H1 (cell line): ENCODE results near the gene CIT. TPM values are rescaled to one million over a fixed set of nuclear protein-coding genes. Genes with fewer than 3 reads are reported as not detected.
"Not testable (repeated sequence)": the region's sequence is repeated elsewhere in the genome, so short reads cannot be mapped to it uniquely, and the experiment has no call there.

Experiments used
- CTCF ChIA-PET: fragments of 300-600 bp; sonication (Branson Sonifier 250); formaldehyde crosslinking; loops from one replicate; lab custom pipeline; 2021; ENCODE audit not compliant: partially characterized antibody; lab: Charles Lee
- POLR2A ChIA-PET: fragments of 300-600 bp; sonication (Branson Sonifier 250); formaldehyde crosslinking; loops from one replicate; lab custom pipeline; 2021; ENCODE audit warnings: inconsistent platforms; ENCODE audit not compliant: partially characterized antibody; lab: Charles Lee
- DNase-seq, 2 experiments: peaks; one replicate each; pipeline versions ENCODE4 v3.0.0 to v3.0.0-alpha.2; 2010 to 2022; ENCODE audit warnings: low spot score in 2 of 2, low read depth in 1 of 2, mixed read lengths in 1 of 2
- FAIRE-seq: peaks from 2 replicates; lab custom pipeline; 2011; peaks lifted over from hg19 to GRCh38; lab: Jason Lieb, UNC
- H2AFZ ChIP-seq: 2 replicates; pipeline ENCODE4 v1.8.1; 2012; ENCODE audit warnings: low read length, inconsistent platforms
- H2AK5ac ChIP-seq: 2 replicates; pipeline ENCODE4 v1.6.1; 2013; ENCODE audit warnings: low read depth, low read length
- H2BK120ac ChIP-seq: replicated peaks from 2 replicates; pipeline ENCODE3; 2013; ENCODE audit warnings: low read depth, low read length, inconsistent platforms
- H2BK12ac ChIP-seq: 2 replicates; pipeline ENCODE4 v1.6.1; 2013; ENCODE audit warnings: low read depth, low read length
- H2BK15ac ChIP-seq: 2 replicates; pipeline ENCODE4 v1.6.1; 2013; ENCODE audit warnings: low read length
- H2BK20ac ChIP-seq: 2 replicates; pipeline ENCODE4 v1.6.1; 2013; ENCODE audit warnings: low read length
- H2BK5ac ChIP-seq: 2 replicates; pipeline ENCODE4 v1.6.1; 2013; ENCODE audit warnings: low read depth, low read length
- H3K14ac ChIP-seq: 2 replicates; pipeline ENCODE4 v1.6.1; 2013; ENCODE audit warnings: inconsistent platforms; ENCODE audit not compliant: insufficient read length
- H3K18ac ChIP-seq: 2 replicates; pipeline ENCODE4 v1.6.1; 2013; ENCODE audit warnings: low read length; ENCODE audit errors: extremely low read depth
- H3K23ac ChIP-seq: 2 replicates; pipeline ENCODE4 v1.6.1; 2013; ENCODE audit warnings: inconsistent platforms; ENCODE audit not compliant: insufficient read length
- H3K23me2 ChIP-seq: 2 replicates; pipeline ENCODE4 v1.6.1; 2013; ENCODE audit warnings: low read depth, low read length
- H3K27ac ChIP-seq: 2 replicates; pipeline ENCODE4 v1.6.1; 2011; ENCODE audit warnings: low read depth, low read length, inconsistent platforms
- H3K27me3 ChIP-seq, 4 experiments: replicated peaks in 1 of 4; 1 replicate in 1 of 4; 2 replicates in 3 of 4; pipeline versions ENCODE4 v1.6.1 to v1.8.1; 2011 to 2013; ENCODE audit warnings: low read length in 3 of 4, mild to moderate bottlenecking in 3 of 4, inconsistent platforms in 2 of 4, mixed read lengths in 2 of 4, moderate library complexity in 1 of 4; ENCODE audit not compliant: control insufficient read depth in 3 of 4, insufficient read depth in 3 of 4; ENCODE audit errors: extremely low read depth in 1 of 4
- H3K36me3 ChIP-seq, 4 experiments: 2 replicates each; pipeline versions ENCODE4 v1.6.1 to v1.8.1; 2011 to 2013; ENCODE audit warnings: mild to moderate bottlenecking in 4 of 4, low read length in 3 of 4, moderate library complexity in 2 of 4, control low read depth in 1 of 4, inconsistent platforms in 1 of 4; ENCODE audit not compliant: insufficient read depth in 4 of 4, control insufficient read depth in 2 of 4
- H3K4ac ChIP-seq: replicated peaks from 2 replicates; pipeline ENCODE3; 2013; ENCODE audit warnings: low read length, low read depth, mixed read lengths, inconsistent platforms; ENCODE audit not compliant: insufficient read length
- H3K4me1 ChIP-seq, 4 experiments: replicated peaks in 1 of 4; 1 replicate in 1 of 4; 2 replicates in 3 of 4; pipeline versions ENCODE4 v1.6.1 to v1.8.1; 2011 to 2013; ENCODE audit warnings: low read length in 3 of 4, inconsistent platforms in 2 of 4, mixed read lengths in 1 of 4; ENCODE audit not compliant: insufficient read depth in 4 of 4, control insufficient read depth in 3 of 4
- H3K4me2 ChIP-seq, 2 experiments: 2 replicates each; pipeline versions ENCODE4 v1.6.1 to v1.8.1; 2011 to 2013; ENCODE audit warnings: low read depth in 2 of 2, low read length in 2 of 2, control low read depth in 1 of 2, inconsistent platforms in 1 of 2, mild to moderate bottlenecking in 1 of 2; ENCODE audit not compliant: insufficient read depth in 1 of 2
- H3K4me3 ChIP-seq, 4 experiments: fragments of 200-600, 300-600 bp in 1 of 4; sonication (generic), shearing (Covaris generic), sonication (Bioruptor Twin) in 1 of 4; 2 replicates each; pipeline versions ENCODE4 v1.5.1 to v1.8.1; 2011 to 2016; ENCODE audit warnings: low read length in 4 of 4, low read depth in 3 of 4, control low read depth in 2 of 4, inconsistent platforms in 2 of 4, mild to moderate bottlenecking in 2 of 4, mixed read lengths in 1 of 4, moderate library complexity in 1 of 4; ENCODE audit not compliant: insufficient read depth in 2 of 4; ENCODE audit errors: extremely low read depth in 1 of 4
- H3K56ac ChIP-seq: replicated peaks from 2 replicates; pipeline ENCODE3; 2013; ENCODE audit warnings: low read depth, mild to moderate bottlenecking, mixed read lengths, low read length, inconsistent platforms; ENCODE audit not compliant: insufficient read length
- H3K79me1 ChIP-seq: 2 replicates; pipeline ENCODE4 v1.6.1; 2013; ENCODE audit warnings: low read depth, low read length, control low read depth
- H3K79me2 ChIP-seq, 2 experiments: 2 replicates each; pipeline versions ENCODE4 v1.6.1 to v1.8.1; 2012 to 2013; ENCODE audit warnings: low read length in 2 of 2, mild to moderate bottlenecking in 2 of 2, inconsistent platforms in 1 of 2; ENCODE audit not compliant: insufficient read depth in 2 of 2, control insufficient read depth in 1 of 2
- H3K9ac ChIP-seq, 4 experiments: replicated peaks in 1 of 4; 1 replicate in 1 of 4; 2 replicates in 3 of 4; pipeline versions ENCODE4 v1.6.1 to v1.8.1; 2011 to 2013; ENCODE audit warnings: low read depth in 3 of 4, low read length in 3 of 4, control low read depth in 2 of 4, mild to moderate bottlenecking in 2 of 4, moderate library complexity in 2 of 4, inconsistent platforms in 1 of 4; ENCODE audit errors: extremely low read depth in 1 of 4
- H3K9me3 ChIP-seq, 2 experiments: 2 replicates each; pipeline versions ENCODE4 v1.6.1 to v1.8.1; 2012 to 2013; ENCODE audit warnings: mild to moderate bottlenecking in 2 of 2, moderate library complexity in 2 of 2, control low read depth in 1 of 2, inconsistent platforms in 1 of 2, low read depth in 1 of 2, low read length in 1 of 2, mixed read lengths in 1 of 2; ENCODE audit not compliant: insufficient read depth in 2 of 2
- H4K20me1 ChIP-seq, 2 experiments: replicated peaks in 1 of 2; 2 replicates each; pipeline versions ENCODE3 to v1.8.1; 2011 to 2013; ENCODE audit warnings: inconsistent platforms in 2 of 2, low read length in 2 of 2, mild to moderate bottlenecking in 1 of 2; ENCODE audit not compliant: insufficient read depth in 2 of 2, control insufficient read depth in 1 of 2
- H4K5ac ChIP-seq: 2 replicates; pipeline ENCODE4 v1.6.1; 2013; ENCODE audit warnings: low read length, low read depth, mixed read lengths, inconsistent platforms; ENCODE audit not compliant: insufficient read length
- H4K8ac ChIP-seq: 2 replicates; pipeline ENCODE4 v1.8.0; 2013; ENCODE audit warnings: mild to moderate bottlenecking, moderate library complexity, low read length, inconsistent platforms; ENCODE audit not compliant: insufficient read depth; ENCODE audit errors: extremely low read depth
- H4K91ac ChIP-seq: replicated peaks from 2 replicates; pipeline ENCODE3; 2013; ENCODE audit warnings: low read length, mixed read lengths, inconsistent platforms; ENCODE audit not compliant: insufficient read length
- WGBS, 2 experiments: shearing (Covaris generic) in 1 of 2; methylation state at CpG; one replicate each; pipeline versions ENCODE4 v1.1.6 to v1.1.7; 2013 to 2015; ENCODE audit warnings: low lambda C conversion rate in 2 of 2, mixed read lengths in 2 of 2, inconsistent platforms in 1 of 2, low coverage in 1 of 2, missing lambda C conversion rate in 1 of 2; ENCODE audit not compliant: insufficient replicate concordance in 2 of 2, insufficient coverage in 1 of 2, insufficient read length in 1 of 2; ENCODE audit errors: extremely low coverage in 1 of 2, missing lambda C conversion rate in 1 of 2; 5-methylcytosine and 5-hydroxymethylcytosine counted together
- polyA plus RNA-seq, 7 experiments: library from polyadenylated mRNA; depleted of rRNA in 3 of 7; stranded (reverse) in 5 of 7; unstranded in 2 of 7; fragments of >200 nt in 5 of 7; fragments of 200-250 nt in 2 of 7; gene quantifications; 1 replicate in 5 of 7; 2 replicates in 1 of 7; 4 replicates in 1 of 7; pipeline versions ENCODE4 v1.2.1 to v1.2.3, GENCODE V29; 2011 to 2013; ENCODE audit warnings: missing spikeins in 2 of 7, mixed read lengths in 2 of 7
- total RNA-seq: library from RNA; stranded (reverse); fragmentation: NEBNext Ultra II Directional; extraction: Animal tissue kit (Norgen Biotek cat#: 25700); gene quantifications from 2 replicates; pipeline ENCODE4 v1.2.1, GENCODE V29; 2021

Gene CIT
- total and polyA plus RNA-seq, 2 of the 8 experiments (the other 6 are each of a cell fraction or from before 2014, with no cell fraction given) = 17.1 to 60.9 TPM

DNA sequence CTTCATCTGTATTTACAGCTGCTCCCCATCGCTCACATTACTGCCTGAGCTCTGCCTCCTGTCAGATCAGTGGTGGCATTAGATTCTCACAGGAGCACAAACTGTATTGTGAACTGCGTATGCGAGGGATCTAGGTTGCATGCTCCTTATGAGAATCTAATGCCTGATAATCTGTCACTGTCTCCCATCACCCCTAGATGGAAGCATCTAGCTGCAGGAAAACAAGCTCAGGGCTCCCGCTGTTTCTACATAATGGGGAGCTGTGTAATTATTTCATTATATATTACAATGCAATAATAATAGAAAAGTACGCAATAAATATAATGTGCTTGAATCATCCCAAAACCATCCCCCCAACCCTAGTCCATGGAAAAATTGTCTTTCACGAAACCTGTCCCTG lies 219.0 kb downstream of the CIT start:
- WGBS, 2 experiments = 92% methylated on average over 6 of the region's 6 CpGs; no CpG with 5 or more reads in 1 of the 2 experiments

DNA sequence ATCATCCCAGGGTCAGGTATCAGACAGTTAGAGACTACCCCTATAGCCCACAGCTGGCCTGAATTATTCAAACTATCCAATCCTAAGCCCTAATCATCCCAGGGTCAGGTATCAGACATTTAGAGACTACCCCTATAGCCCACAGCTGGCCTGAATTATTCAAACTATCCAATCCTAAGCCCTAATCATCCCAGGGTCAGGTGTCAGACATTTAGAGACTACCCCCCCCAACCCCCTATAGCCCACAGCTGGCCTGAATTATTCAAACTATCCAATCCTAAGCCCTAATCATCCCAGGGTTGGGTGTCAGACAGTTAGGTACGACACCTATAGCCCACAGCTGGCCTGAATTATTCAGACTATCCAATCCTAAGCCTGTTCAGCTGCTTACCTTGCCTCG lies 220.1 kb downstream of the CIT start:
- not testable (repeated sequence) for H3K4ac ChIP-seq, H3K79me2 ChIP-seq, H3K18ac ChIP-seq, H3K4me2 ChIP-seq, H3K9ac ChIP-seq, H3K36me3 ChIP-seq, H3K79me1 ChIP-seq, H2BK5ac ChIP-seq, H2BK20ac ChIP-seq, H3K27me3 ChIP-seq, H4K5ac ChIP-seq, DNase-seq, H4K20me1 ChIP-seq, H2BK12ac ChIP-seq, H3K23me2 ChIP-seq, H2BK120ac ChIP-seq, H3K27ac ChIP-seq, H3K56ac ChIP-seq, H3K4me3 ChIP-seq, H3K14ac ChIP-seq, H3K23ac ChIP-seq, FAIRE-seq, H2BK15ac ChIP-seq, H2AK5ac ChIP-seq, H2AFZ ChIP-seq, H3K4me1 ChIP-seq, H4K91ac ChIP-seq, H4K8ac ChIP-seq
- WGBS, 2 experiments = 82% methylated on average over 2 of the region's 2 CpGs; no CpG with 5 or more reads in 1 of the 2 experiments
- peaks cover 5 to 12% of the 10 kb centered on the region in 2 experiments; a peak in 2 of 4 replicates for H3K9me3 ChIP-seq
- POLR2A ChIA-PET = interaction anchor here (2.6 kb wide), 1 partner anchor 11 kb away, joined by 7 read pairs; the partner anchor contains the start of gene PRKAB1
- CTCF ChIA-PET = interaction anchor here (1.2 kb wide), 1 partner anchor 9 kb away, joined by 3 read pairs; no protein-coding TSS in a partner anchor

More for the DNA sequence above, 219.0 kb downstream of the CIT start:
- not testable (repeated sequence) for H3K23me2 ChIP-seq, H3K4me2 ChIP-seq, H4K8ac ChIP-seq, H3K36me3 ChIP-seq, H2BK5ac ChIP-seq, DNase-seq, H4K20me1 ChIP-seq, FAIRE-seq, H2AFZ ChIP-seq, H2BK15ac ChIP-seq, H2BK20ac ChIP-seq, H3K23ac ChIP-seq, H3K27me3 ChIP-seq, H3K56ac ChIP-seq, H2BK120ac ChIP-seq, H3K9ac ChIP-seq, H2BK12ac ChIP-seq, H3K27ac ChIP-seq, H3K9me3 ChIP-seq, H3K79me2 ChIP-seq, H3K4me3 ChIP-seq, H3K18ac ChIP-seq, H3K14ac ChIP-seq, H3K4ac ChIP-seq, H3K4me1 ChIP-seq, H4K91ac ChIP-seq, H3K79me1 ChIP-seq, H2AK5ac ChIP-seq, H4K5ac ChIP-seq
- POLR2A ChIA-PET = interaction anchor here (2.6 kb wide), 1 partner anchor 10 kb away, joined by 7 read pairs; the partner anchor contains the start of gene PRKAB1
- CTCF ChIA-PET = interaction anchor here (0.6 to 2.6 kb wide), 11 partner anchors 9 to 267 kb away, joined by 3 to 19 read pairs (median 4); partner anchors contain the start of gene PRKAB1
